Measurements from ENCODE around the gene THSD7B. TPM values are rescaled to one million over a fixed set of nuclear protein-coding genes. Genes with fewer than 3 reads are reported as not detected.

The THSD7B gene
- total RNA-seq, 4 donors from 2014 or later, result under 0.01 to 0.29 (median 0.03) TPM

DNA sequence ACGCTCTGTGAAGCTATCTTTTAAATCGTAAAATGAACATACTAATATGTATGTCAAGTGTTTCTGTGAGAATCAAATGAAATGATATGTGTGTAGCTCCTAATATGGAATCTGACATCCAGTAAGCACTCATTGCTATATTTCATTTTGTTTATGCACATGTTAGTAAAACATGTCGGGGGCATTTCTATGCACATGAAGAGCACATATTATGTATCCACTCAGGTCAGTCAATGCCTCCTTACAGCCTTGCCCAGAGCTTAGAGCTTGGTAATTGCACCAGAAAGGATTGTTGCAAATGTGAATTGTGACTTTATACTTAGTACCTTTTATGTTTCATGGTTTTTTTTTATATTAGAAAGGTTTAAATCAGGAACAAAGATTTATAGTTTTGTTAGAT, 735.3 kb downstream of the THSD7B start:
- TF ChIP-seq POLR2A (IDR thresholded peaks at IDR 0.05; ENCODE audit: low read depth) (no peak), EP300 (IDR thresholded peaks at IDR 0.05) (no peak), POLR2AphosphoS5 (IDR thresholded peaks at IDR 0.05) (no peak)
- TF ChIP-seq, protein P1, sequence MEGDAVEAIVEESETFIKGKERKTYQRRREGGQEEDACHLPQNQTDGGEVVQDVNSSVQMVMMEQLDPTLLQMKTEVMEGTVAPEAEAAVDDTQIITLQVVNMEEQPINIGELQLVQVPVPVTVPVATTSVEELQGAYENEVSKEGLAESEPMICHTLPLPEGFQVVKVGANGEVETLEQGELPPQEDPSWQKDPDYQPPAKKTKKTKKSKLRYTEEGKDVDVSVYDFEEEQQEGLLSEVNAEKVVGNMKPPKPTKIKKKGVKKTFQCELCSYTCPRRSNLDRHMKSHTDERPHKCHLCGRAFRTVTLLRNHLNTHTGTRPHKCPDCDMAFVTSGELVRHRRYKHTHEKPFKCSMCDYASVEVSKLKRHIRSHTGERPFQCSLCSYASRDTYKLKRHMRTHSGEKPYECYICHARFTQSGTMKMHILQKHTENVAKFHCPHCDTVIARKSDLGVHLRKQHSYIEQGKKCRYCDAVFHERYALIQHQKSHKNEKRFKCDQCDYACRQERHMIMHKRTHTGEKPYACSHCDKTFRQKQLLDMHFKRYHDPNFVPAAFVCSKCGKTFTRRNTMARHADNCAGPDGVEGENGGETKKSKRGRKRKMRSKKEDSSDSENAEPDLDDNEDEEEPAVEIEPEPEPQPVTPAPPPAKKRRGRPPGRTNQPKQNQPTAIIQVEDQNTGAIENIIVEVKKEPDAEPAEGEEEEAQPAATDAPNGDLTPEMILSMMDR (IDR thresholded peaks at IDR 0.05), result no peak
- Histone ChIP-seq H3K36me3 (no peaks in the 10 kb centered on the region), H3K27ac (replicated peaks in 1 of 4) (no peak overlapping the region), H3K4me1 (no peaks in the 10 kb centered on the region), H3K27me3 (no peaks in the 10 kb centered on the region), H3K4me3 (no peak overlapping the region), H3K9me3 (no peaks in the 10 kb centered on the region)
- no peak for DNase-seq (ENCODE audit: extremely low spot score)
- intact Hi-C loops (cut with DNase I), result no loop called here
- WGBS, result 91% methylated on average over 3 of the region's 3 CpGs

DNA sequence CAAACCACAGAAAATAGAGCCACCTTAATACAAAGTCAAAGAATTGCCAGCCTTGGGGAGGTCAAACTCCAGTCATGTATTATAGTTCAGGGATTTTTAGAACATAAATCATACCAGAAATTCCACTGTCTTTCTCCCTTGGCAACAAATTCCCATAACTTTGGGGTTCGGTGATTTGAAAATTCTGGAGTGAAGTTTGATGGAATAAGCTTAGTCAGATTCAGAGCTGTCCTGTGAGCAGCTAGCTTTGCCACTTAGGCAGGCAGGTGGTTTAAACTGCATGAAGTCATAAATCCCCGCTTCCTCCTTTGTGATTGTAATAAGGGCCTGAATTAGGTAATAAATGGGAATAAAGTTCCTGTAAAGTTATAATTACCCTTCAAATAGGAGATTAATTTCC, 741.9 kb downstream of the THSD7B start:
- Histone ChIP-seq H3K4me1 (peaks cover 0 to 16% (median 12%) of the 10 kb centered on the region in 4 donors), H3K36me3 (no peaks in the 10 kb centered on the region), H3K9me3 (no peaks in the 10 kb centered on the region), H3K27me3 (no peaks in the 10 kb centered on the region), H3K4me3 (no peak overlapping the region), H3K27ac (replicated peaks in 1 of 4) (peak overlapping the region in 3 of 4 donors; percentile 2 to 26 (median 5))
- DNase-seq (ENCODE audit: extremely low spot score), result no peak
- intact Hi-C loops (cut with DNase I), result no loop called here
- WGBS, result 36% methylated on average over 2 of the region's 2 CpGs
- no peak for TF ChIP-seq POLR2AphosphoS5 (IDR thresholded peaks at IDR 0.05)
- no peak for TF ChIP-seq POLR2A (IDR thresholded peaks at IDR 0.05; ENCODE audit: low read depth)
- no peak for TF ChIP-seq EP300 (IDR thresholded peaks at IDR 0.05)
- TF ChIP-seq, protein P1 (IDR thresholded peaks at IDR 0.05), result no peak

DNA sequence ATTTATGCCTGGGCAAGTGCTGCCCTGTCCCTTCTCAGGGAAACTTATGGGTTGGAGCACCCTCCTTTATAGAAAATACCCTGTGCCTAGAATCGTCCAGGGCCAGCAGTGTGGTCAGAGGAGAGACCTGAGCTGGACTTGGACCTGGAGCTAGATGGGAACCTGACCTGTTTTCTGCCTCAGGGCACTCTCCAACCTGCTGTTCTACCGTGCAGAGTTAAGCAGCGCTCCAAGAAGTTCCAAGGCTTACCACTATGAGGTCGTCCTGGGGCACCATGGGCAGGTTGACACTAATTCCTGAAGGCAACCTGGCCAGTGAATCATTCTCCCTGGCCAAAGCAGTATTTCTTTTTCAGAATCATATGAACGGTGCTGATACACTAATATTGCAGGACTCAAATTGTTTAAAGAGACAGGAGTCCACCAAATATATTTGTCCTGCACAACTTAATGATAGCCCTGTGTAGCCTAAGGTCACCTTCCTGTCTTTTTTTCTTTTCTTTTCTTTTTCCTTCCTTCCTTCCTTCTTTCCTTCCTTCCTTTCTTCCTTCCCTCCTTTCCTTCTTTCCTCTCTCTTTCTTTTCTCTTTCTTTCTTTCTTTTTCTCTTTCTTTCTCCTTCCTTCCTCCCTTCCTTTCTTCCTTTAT, 743.5 kb downstream of the THSD7B start:
- 75% methylated on average over 5 of the region's 5 CpGs for WGBS
- intact Hi-C loops (cut with DNase I), result no loop called here
- H3K27ac ChIP-seq (replicated peaks in 1 of 4), result peak overlapping the region in 1 of 4 donors; percentile 10

DNA sequence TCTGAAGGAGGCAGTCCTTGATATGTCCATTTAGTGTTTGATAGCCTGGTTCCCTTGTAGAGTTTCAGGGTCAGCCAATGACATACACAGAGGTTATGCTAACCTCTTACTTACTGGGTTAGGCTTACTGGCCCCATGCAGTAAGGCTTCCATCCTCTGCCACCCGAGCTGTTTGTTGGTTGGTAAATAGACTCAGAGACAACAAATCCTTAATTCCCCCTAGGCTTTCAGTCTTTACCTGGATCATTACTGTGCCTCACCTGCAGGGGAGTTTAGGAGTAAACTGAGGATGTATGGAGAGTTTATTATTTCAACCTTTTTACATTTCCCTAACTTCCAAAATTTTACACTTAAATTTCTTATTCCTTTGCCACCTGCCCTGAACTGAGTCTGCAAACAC, 746.2 kb downstream of the THSD7B start:
- Histone ChIP-seq H3K4me3 (no peak overlapping the region), H3K27ac (replicated peaks in 1 of 4) (no peak overlapping the region), H3K27me3 (no peaks in the 10 kb centered on the region), H3K9me3 (peaks cover 0 to 5% (median 0%) of the 10 kb centered on the region in 4 donors), H3K4me1 (peaks cover 0 to 16% (median 12%) of the 10 kb centered on the region in 4 donors), H3K36me3 (no peaks in the 10 kb centered on the region)
- no peak for DNase-seq (ENCODE audit: extremely low spot score)
- TF ChIP-seq, protein P1 (IDR thresholded peaks at IDR 0.05), result no peak
- TF ChIP-seq POLR2AphosphoS5 (IDR thresholded peaks at IDR 0.05), result no peak
- intact Hi-C loops (cut with DNase I), result no loop called here
- WGBS, result 100% methylated on average over 1 of the region's 1 CpG

More for the DNA sequence above, 743.5 kb downstream of the THSD7B start:
- Histone ChIP-seq H3K27me3 (no peaks in the 10 kb centered on the region), H3K4me1 (peaks cover 0 to 16% (median 12%) of the 10 kb centered on the region in 4 donors), H3K4me3 (no peak overlapping the region), H3K9me3 (no peaks in the 10 kb centered on the region), H3K36me3 (no peaks in the 10 kb centered on the region)
- TF ChIP-seq POLR2A (IDR thresholded peaks at IDR 0.05; ENCODE audit: low read depth), result no peak
- no peak for TF ChIP-seq EP300 (IDR thresholded peaks at IDR 0.05)
- TF ChIP-seq POLR2AphosphoS5 (IDR thresholded peaks at IDR 0.05), result no peak
- TF ChIP-seq, protein P1 (IDR thresholded peaks at IDR 0.05), result no peak
- DNase-seq (ENCODE audit: extremely low spot score), result no peak

All from esophagus muscularis mucosa (tissue), 4 donors.